Measurements from ENCODE around the gene STK32A.

The STK32A gene

DNA sequence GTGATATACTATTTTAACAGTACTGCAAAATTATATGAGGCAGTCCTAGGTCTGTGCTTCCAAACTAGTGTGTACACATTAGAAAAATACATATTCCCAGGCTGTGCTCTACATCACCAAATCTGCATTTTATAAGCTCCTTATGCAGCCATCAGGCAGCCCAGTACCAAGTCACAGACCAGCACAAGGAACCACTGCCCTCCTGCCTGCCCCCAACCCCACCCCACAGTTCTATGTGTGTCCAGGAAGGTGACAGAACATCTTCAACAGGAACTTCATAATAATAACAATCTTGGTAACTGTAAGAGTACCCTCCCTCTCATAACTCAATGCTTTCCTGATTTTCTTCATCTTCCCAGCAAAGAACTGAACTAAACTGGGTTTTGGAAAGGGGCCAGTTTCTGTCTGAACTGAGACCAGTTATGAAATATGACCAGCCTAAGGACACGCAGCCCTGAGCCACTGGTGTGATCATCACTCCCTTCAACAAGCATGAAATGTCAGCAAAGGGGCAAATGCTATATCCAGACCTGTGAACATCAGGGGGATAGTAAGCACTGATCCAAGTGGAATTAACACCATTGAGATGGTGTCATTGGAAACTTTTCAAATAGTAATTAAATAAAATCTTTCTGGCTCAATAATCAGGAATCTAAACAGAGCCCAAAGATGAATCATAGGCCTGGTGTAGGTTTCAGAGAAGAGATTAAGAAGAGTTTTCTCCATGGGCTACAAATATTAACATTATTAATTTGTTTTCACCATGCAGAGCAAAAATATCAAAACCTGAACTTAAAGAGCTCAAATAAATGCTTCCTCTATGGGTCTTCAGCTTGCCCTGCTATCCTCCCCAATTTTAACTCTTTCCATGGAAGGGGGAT is 192.9 kb downstream of the STK32A start:
- no peak for FAIRE-seq

DNA sequence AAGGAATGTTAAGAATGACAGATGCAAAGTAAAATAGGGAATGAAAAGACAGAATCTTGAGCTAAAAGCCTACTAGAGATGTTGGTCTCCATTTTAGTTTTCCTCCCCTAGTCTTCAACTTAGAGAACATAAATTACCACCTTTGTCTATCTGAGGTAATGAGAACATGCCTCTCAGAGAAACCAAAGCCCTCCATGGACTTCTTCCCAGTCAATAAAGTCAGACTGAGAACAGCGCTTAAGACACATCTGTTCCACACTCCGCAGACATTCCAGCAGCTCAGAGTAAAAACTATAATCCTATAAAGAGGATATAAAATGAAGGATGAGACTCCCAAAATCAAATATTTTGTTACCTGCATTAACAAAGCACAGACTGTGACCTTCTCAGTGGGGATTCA is 195.8 kb downstream of the STK32A start:
- FAIRE-seq = no peak

DNA sequence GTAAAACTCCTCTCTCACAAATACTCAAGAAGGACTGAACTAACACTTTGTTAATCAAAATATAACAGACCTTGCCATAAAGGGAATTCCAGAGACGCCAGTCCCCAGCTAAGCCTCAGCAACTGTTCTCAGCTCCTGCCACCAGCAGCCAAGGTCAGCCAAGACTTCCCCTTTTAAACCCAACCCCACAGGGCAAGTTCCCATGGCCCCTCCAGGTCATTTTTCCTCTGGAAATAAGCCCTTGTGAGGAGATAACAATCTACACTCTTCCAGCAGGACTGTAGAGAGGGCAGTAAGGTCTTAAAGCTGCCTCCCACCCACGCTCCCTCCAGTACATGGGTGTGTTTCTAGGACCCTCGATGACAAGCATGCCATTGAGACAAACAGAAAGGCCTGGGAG is 196.8 kb downstream of the STK32A start:
- no peak for FAIRE-seq

DNA sequence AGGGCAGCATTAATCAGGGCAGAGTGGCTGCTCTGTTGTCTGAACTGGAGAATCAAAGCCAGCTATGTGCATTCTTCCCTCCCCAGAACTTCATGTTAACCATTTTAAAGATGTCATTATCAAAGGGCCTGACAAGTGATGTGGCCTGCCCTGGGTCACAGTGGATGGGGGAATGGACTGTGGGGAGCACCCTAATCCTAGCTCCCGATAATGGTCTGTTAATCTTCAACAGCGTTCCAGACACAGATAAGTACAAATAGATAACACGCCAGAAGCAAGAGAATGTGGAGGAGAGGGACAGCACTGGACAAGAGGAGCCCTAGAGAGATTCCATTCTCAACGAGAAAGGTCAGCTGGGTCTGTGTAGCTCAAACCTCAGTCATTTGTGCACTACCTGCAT is 197.5 kb downstream of the STK32A start:
- FAIRE-seq = no peak

GRCh38 chr5:147434049-147434448 is 199.2 kb downstream of the STK32A start:
- FAIRE-seq = no peak

GRCh38 chr5:147436596-147436995 is 201.8 kb downstream of the STK32A start:
- no peak for FAIRE-seq

DNA sequence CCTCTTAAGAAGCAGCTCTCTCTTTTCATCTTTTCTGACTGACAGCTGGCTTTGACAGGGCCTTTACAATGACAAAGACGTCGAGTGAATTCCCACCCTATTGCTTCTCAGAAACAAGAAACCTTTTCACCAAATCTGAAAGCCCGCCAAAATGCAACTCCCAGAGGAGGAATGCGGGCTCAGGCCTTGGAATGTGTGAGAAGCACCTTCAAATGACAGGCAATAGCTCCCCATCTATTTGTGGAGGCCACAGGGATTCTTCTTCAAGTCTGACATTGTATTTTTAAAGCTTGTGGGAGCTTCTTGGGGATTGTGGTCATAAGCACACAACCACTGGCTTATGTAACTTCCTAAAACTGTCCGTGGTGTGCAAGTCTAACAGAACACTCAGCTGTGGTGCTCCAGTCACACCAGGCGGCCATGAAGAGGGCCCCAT is 202.4 kb downstream of the STK32A start:
- FAIRE-seq = no peak
